GM10266 (cell line): ENCODE data around the gene NDST1.

Experiments used
- DNase-seq: peaks from one replicate; pipeline ENCODE4 v3.0.0; 2012; ENCODE audit errors: extremely low spot score
- TF ChIP-seq, protein P1 (sequence below): IDR thresholded peaks from 2 replicates; pipeline ENCODE4 v1.5.1; 2012; ENCODE audit warnings: mild to moderate bottlenecking, low read depth; ENCODE audit not compliant: control insufficient read depth, insufficient read depth; ENCODE audit errors: missing control alignments

The NDST1 gene

DNA sequence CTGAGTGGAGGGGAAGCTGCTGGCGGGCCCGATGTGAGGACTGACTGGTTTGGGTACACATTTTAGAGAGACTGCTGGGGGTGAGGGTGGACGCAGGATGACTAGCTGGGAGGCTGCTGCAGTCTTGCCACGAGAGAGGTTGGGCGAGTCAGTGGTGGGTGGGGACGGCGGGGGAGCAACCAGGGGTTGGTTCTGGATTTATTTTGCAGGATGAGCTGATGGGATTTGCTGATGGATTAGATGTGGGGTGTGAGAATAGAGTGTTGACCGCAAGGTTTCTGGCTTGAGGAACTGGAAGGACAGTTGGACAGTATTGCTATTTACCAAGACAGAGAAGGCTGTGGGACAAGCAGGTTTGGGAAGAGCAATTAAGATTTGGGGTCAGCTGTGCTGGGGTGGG, 5.8 kb upstream of the NDST1 start:
- TF ChIP-seq, protein P1, sequence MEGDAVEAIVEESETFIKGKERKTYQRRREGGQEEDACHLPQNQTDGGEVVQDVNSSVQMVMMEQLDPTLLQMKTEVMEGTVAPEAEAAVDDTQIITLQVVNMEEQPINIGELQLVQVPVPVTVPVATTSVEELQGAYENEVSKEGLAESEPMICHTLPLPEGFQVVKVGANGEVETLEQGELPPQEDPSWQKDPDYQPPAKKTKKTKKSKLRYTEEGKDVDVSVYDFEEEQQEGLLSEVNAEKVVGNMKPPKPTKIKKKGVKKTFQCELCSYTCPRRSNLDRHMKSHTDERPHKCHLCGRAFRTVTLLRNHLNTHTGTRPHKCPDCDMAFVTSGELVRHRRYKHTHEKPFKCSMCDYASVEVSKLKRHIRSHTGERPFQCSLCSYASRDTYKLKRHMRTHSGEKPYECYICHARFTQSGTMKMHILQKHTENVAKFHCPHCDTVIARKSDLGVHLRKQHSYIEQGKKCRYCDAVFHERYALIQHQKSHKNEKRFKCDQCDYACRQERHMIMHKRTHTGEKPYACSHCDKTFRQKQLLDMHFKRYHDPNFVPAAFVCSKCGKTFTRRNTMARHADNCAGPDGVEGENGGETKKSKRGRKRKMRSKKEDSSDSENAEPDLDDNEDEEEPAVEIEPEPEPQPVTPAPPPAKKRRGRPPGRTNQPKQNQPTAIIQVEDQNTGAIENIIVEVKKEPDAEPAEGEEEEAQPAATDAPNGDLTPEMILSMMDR: no peak
- DNase-seq: no peak

DNA sequence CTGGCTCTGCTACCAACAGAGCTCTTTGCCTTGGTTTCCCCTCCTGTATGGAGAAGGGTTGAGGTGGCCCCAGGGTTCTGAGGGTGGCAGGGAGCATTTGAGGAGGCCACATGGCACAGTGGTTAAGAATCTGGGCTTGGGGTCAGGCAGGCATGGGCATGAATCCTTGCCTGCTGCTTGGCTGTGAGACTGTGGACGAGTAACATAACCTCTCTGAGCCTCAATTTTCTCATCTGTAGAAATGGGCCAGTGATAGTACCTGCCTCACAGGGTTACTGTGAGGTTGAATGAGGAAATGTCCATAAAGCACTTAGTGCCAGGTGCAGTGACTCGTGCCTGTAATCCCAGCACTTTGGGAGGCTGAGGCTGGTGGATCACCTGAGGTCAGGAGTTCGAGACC, 5.1 kb upstream of the NDST1 start:
- TF ChIP-seq, protein P1: no peak
- DNase-seq: no peak

DNA sequence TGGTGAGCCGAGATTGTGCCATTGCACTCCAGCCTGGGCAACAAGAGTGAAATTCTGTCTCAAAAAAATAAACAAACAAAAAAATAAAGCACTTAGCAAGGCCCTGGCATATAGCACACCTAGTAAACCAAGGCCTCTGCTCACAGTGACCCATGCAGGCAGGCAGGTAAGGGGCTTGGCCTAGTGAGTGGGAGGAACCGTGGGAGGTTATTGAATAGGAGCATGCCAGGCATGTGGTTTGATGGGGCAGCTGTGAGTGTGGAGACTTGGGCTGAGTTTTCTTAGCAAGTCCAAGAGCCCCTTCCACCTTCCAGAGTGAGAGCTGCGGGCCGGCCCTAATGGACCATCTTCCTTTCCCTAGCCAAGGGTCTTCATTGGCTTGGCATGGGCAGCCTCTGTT, 4.5 kb upstream of the NDST1 start:
- no peak for DNase-seq
- TF ChIP-seq, protein P1: no peak

DNA sequence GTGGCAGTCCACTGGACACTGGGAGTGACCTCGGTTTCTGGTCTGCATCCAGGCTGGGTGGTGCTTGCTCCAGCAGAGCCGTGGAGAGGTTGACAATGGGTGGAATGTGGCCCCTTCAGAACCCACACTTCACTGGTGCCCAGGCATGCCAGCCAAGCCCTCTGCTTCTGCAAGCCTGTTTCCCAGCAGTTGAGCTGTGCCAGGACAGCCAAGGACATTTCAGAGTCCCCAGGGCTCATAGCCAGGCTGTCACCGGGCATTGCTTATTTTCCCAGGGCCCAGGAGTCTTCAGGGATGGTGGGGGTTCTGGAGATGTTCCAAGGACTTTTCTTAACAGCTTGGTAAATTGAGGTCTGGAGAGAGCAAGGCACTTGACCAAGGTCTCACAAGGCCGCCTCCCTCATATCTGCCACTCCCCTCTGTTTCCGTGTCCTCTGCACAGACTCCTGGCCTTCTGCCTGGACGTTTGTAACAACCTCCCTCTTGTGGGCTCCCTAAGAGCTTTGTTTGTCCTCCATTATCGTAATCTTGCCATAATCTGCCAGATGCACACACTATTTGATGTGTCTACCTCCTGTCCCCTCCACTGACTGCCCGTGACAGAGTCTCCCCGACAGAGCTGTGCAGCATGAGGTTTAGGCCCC, 3.8 kb upstream of the NDST1 start:
- TF ChIP-seq, protein P1: no peak
- DNase-seq: no peak

DNA sequence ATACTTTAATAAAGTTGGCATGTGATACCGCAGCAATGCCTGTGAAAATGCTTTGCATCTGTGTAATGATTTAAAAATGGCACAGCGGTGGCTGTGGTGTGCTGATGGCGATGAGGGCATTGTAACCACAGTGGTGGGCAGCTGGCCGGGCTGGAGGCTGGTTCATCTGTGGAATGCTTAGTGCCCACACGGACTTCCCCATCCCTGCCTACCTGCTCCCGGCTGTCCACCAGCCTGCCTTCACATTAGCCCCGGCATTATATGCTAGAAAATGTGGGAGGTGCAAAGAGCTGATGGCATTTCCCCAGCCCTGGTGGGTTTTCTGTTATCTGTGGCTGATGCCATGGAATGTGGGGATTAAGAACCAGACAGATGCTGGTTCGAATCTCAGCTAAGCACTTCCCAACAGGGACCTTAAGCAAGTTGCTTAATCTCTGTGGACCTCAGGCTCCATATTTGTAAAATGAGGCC, 2.9 kb upstream of the NDST1 start:
- DNase-seq: no peak
- TF ChIP-seq, protein P1: no peak

DNA sequence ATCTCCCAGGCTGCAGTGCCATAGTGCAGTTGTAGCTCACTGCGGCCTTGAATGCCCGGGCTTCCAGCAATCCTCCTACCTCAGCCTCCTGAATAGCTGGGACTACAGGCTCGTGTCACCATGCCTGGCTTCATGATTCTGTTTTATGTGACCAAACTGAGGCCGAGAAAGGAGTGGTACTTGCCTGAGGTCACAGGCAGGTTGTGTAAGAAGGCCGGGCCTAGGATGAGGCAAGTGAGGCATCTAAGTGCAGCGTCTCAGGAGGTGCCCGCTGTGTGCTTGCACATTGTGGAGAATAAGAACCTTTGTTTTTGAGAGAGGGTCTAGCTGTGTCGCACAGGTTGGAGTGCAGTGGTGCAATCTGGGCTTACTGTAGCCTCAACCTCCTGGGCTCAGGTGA, 2.1 kb upstream of the NDST1 start:
- TF ChIP-seq, protein P1: no peak
- no peak for DNase-seq

DNA sequence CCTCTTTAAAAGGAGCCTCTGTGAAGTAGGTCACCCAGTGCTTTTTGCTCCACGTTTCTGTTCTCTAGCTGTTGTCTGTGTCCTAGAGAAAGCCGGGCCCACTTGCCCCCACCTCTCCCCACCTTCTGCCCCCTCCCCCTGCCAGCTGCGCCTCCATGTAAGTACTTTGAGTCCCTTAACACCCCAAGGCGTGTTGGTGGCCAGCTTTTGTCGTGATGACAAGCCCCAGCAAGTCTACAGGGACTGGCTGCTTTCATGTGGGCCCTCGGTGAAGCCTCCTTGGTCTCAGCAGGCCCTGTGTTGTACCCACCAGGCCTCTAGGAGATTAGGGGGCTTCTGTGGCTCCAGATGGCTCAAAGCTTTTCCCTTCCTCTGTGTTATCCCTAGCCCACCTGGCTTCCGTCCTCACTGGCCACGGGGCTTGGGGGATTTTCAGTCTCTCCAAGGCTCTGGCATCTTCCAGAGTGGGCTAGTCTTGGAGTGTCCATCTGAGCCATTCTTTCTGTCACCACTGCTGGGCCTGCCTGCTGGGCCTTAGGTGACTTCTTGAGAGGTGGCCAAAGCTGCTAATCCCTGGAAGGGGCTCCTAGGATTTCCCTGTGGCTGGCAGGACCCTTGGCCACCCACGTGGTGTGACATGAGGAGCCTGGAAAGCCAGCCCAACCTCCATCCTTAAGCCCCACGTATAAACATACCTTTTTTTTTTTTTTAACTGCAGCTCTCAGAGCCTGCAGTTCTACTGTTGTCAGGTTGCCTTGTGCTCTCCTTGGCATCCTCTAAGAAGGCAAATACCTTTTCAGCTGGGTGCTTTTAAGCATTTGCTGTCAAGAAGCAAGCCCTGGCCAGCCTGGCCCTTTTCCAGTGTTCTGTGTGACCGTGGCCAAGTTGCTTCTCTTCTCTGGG, 1.1 kb upstream of the NDST1 start:
- DNase-seq: no peak
- TF ChIP-seq, protein P1: no peak
